ENCODE measurements around the gene FOXQ1.

FOXQ1 gene

GRCh38 chr6:1362643-1363042, 50.7 kb downstream of the FOXQ1 start:
- DNase-seq (ENCODE audit: low read depth in 3 of 3, low spot score in 1 of 3) = no peak

DNA sequence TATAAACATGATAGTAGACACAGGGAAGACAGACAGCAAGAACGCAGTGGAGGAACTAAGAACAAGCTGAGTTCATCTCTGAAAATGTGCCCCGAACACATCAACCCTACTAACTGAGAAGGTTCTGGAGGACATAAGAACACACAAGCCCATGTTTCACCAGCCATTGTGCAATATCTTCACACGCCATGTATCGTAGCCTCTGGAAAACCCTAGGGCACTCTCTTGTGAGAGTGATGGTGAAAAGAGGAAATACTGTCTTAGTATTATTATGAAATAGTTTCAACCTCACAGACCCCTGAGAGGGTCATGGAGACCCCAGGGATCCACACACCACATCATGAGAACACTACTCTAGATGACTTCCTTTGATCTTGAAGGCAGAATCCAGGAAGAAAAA, 51.4 kb downstream of the FOXQ1 start:
- no peak for DNase-seq (ENCODE audit: low read depth in 3 of 3, low spot score in 1 of 3)

GRCh38 chr6:1363729-1364572, 52.1 kb downstream of the FOXQ1 start:
- no peak for DNase-seq (ENCODE audit: low read depth in 3 of 3, low spot score in 1 of 3)
